Measurements from ENCODE around the gene SIX1.

GRCh38 chr14:60640859-60641741 lies 8.2 kb downstream of the SIX1 start:
- TF ChIP-seq YY1 (IDR thresholded peaks at IDR 0.05; ENCODE audit: low read depth), result no peak
- no peak for TF ChIP-seq EP300 (IDR thresholded peaks at IDR 0.05; ENCODE audit: borderline replicate concordance in 1 of 2, low read depth in 1 of 2, low read length in 1 of 2)
- TF ChIP-seq CTCF (IDR thresholded peaks at IDR 0.05), result no peak
- no peak for TF ChIP-seq MEF2A (IDR thresholded peaks at IDR 0.05; ENCODE audit: borderline replicate concordance, low read depth)
- no peak; the same call in 1 of the 2 replicates for TF ChIP-seq POLR2AphosphoS5 (IDR thresholded peaks at IDR 0.05; ENCODE audit: low read depth, low read length)
- TF ChIP-seq GATA2 (CRISPR knock-in tag; IDR thresholded peaks at IDR 0.05), result no peak
- TF ChIP-seq PBX3 (IDR thresholded peaks at IDR 0.05), result no peak
- TF ChIP-seq MAX (IDR thresholded peaks at IDR 0.05; ENCODE audit: low read depth), result no peak
- no peak for TF ChIP-seq RFX5 (IDR thresholded peaks at IDR 0.05; ENCODE audit: low read length)
- no peak for TF ChIP-seq TCF12 (IDR thresholded peaks at IDR 0.05)
- no peak for TF ChIP-seq EZH2phosphoT487 (IDR thresholded peaks at IDR 0.05; ENCODE audit: borderline replicate concordance, low read depth)
- no peak for TF ChIP-seq REST (IDR thresholded peaks at IDR 0.05; ENCODE audit: low read depth, low read length)
- TF ChIP-seq CHD2 (IDR thresholded peaks at IDR 0.05; ENCODE audit: low read length, partially characterized antibody), result no peak
- no peak for TF ChIP-seq ZBTB33 (IDR thresholded peaks at IDR 0.05; ENCODE audit: borderline replicate concordance, low read depth)

Data from SK-N-SH (cell line).